ENCODE data around the gene POLDIP2. TPM values are rescaled to one million over a fixed set of nuclear protein-coding genes. Genes with fewer than 3 reads are reported as not detected.
A peak's percentile ranks its signal among the peaks of the same experiment; 100 is the strongest.

POLDIP2 gene
- total and polyA plus RNA-seq, 2 of the 13 experiments (the other 11 are each of a cell fraction or from before 2014, with no cell fraction given) = 85.9 to 114 TPM

DNA sequence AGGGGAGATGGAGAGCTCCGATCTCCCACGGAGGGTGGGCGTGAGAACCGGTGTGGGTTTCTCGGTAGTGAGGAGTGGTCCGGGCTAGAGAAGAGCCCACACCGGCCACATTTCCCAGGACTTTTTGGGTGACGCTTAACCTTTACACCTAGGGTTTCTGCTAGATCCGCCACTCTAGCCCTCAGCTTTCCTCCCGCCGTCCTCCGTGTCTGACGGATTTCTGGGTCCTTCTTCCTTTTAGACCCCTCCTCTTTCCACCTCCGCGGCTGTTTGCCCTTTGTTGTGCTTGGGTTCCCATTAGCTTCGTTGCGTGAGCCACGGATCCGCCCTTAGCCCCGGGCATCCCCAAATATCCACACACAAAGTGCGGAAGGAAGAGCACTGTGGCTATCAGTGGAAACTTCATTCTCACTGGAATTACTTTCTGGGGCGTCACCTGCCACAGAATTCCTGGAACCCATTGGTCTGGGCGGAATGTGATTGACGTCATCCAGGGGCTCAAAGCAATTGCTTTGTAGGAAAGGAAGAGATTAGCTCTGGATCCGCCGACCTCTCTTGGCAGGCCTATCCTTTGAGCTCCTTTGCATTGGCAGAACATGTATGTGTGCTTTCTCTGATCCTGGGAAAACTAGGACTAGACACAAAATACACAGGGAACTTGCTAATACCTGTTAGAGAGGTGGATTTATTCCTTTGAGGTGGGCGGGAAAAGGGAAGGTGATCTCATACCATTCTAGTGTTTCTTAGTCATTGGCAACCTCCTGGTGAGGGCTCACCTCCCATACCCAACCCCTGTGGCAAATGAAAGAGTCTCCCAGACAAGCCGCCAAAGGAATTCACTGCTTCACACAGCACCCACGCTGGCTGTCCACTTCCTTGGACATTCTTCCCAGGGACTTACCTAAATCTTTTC, 21.1 kb downstream of the POLDIP2 start (continued):
- TF ChIP-seq, protein P1, sequence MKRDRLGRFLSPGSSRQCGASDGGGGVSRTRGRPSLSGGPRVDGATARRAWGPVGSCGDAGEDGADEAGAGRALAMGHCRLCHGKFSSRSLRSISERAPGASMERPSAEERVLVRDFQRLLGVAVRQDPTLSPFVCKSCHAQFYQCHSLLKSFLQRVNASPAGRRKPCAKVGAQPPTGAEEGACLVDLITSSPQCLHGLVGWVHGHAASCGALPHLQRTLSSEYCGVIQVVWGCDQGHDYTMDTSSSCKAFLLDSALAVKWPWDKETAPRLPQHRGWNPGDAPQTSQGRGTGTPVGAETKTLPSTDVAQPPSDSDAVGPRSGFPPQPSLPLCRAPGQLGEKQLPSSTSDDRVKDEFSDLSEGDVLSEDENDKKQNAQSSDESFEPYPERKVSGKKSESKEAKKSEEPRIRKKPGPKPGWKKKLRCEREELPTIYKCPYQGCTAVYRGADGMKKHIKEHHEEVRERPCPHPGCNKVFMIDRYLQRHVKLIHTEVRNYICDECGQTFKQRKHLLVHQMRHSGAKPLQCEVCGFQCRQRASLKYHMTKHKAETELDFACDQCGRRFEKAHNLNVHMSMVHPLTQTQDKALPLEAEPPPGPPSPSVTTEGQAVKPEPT (CRISPR knock-in tag; IDR thresholded peaks at IDR 0.05; ENCODE audit: low read depth) = no peak; the same call in 1 of the 2 replicates
- TF ChIP-seq, protein P2, sequence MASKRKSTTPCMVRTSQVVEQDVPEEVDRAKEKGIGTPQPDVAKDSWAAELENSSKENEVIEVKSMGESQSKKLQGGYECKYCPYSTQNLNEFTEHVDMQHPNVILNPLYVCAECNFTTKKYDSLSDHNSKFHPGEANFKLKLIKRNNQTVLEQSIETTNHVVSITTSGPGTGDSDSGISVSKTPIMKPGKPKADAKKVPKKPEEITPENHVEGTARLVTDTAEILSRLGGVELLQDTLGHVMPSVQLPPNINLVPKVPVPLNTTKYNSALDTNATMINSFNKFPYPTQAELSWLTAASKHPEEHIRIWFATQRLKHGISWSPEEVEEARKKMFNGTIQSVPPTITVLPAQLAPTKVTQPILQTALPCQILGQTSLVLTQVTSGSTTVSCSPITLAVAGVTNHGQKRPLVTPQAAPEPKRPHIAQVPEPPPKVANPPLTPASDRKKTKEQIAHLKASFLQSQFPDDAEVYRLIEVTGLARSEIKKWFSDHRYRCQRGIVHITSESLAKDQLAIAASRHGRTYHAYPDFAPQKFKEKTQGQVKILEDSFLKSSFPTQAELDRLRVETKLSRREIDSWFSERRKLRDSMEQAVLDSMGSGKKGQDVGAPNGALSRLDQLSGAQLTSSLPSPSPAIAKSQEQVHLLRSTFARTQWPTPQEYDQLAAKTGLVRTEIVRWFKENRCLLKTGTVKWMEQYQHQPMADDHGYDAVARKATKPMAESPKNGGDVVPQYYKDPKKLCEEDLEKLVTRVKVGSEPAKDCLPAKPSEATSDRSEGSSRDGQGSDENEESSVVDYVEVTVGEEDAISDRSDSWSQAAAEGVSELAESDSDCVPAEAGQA (IDR thresholded peaks at IDR 0.05; ENCODE audit: low read depth) = 0 out of 2 replicates have a peak, but pooled peaks have one; percentile 48
- TF ChIP-seq, protein P2 (CRISPR knock-in tag; IDR thresholded peaks at IDR 0.05; ENCODE audit: borderline replicate concordance) = no peak
- TF ChIP-seq, protein P3, sequence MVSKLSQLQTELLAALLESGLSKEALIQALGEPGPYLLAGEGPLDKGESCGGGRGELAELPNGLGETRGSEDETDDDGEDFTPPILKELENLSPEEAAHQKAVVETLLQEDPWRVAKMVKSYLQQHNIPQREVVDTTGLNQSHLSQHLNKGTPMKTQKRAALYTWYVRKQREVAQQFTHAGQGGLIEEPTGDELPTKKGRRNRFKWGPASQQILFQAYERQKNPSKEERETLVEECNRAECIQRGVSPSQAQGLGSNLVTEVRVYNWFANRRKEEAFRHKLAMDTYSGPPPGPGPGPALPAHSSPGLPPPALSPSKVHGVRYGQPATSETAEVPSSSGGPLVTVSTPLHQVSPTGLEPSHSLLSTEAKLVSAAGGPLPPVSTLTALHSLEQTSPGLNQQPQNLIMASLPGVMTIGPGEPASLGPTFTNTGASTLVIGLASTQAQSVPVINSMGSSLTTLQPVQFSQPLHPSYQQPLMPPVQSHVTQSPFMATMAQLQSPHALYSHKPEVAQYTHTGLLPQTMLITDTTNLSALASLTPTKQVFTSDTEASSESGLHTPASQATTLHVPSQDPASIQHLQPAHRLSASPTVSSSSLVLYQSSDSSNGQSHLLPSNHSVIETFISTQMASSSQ (IDR thresholded peaks at IDR 0.05; ENCODE audit: low read depth) = no peak
- TF ChIP-seq, protein P3 (CRISPR knock-in tag; IDR thresholded peaks at IDR 0.05; ENCODE audit: borderline replicate concordance) = no peak
- TF ChIP-seq ONECUT2 (CRISPR knock-in tag; IDR thresholded peaks at IDR 0.05) (no peak), BCL6 (CRISPR knock-in tag; IDR thresholded peaks at IDR 0.05) (peak; percentile 14; the same call in 1 of the 2 replicates), REXO4 (CRISPR knock-in tag; IDR thresholded peaks at IDR 0.05; ENCODE audit: borderline replicate concordance) (no peak), ZBTB7A (CRISPR knock-in tag; IDR thresholded peaks at IDR 0.05) (0 out of 2 replicates have a peak, but pooled peaks have one; percentile 11)
- TF ChIP-seq, protein P4, sequence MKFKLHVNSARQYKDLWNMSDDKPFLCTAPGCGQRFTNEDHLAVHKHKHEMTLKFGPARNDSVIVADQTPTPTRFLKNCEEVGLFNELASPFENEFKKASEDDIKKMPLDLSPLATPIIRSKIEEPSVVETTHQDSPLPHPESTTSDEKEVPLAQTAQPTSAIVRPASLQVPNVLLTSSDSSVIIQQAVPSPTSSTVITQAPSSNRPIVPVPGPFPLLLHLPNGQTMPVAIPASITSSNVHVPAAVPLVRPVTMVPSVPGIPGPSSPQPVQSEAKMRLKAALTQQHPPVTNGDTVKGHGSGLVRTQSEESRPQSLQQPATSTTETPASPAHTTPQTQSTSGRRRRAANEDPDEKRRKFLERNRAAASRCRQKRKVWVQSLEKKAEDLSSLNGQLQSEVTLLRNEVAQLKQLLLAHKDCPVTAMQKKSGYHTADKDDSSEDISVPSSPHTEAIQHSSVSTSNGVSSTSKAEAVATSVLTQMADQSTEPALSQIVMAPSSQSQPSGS (CRISPR knock-in tag; IDR thresholded peaks at IDR 0.05) = peak; percentile 48; the same call in 1 of the 2 replicates
- TF ChIP-seq, protein P5, sequence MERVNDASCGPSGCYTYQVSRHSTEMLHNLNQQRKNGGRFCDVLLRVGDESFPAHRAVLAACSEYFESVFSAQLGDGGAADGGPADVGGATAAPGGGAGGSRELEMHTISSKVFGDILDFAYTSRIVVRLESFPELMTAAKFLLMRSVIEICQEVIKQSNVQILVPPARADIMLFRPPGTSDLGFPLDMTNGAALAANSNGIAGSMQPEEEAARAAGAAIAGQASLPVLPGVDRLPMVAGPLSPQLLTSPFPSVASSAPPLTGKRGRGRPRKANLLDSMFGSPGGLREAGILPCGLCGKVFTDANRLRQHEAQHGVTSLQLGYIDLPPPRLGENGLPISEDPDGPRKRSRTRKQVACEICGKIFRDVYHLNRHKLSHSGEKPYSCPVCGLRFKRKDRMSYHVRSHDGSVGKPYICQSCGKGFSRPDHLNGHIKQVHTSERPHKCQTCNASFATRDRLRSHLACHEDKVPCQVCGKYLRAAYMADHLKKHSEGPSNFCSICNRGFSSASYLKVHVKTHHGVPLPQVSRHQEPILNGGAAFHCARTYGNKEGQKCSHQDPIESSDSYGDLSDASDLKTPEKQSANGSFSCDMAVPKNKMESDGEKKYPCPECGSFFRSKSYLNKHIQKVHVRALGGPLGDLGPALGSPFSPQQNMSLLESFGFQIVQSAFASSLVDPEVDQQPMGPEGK (CRISPR knock-in tag; IDR thresholded peaks at IDR 0.05) = no peak
